Naive B cell (primary cell): Measurements from ENCODE around the gene NFIB. TPM values are rescaled to one million over a fixed set of nuclear protein-coding genes. Genes with fewer than 3 reads are reported as not detected.

ENCODE experiments used
- ATAC-seq, 2 donors: fragments of 150-1000 bp; cut with Tn5 transposase; 2 replicates each; pipeline ENCODE4 v1.10.0; 2021; ENCODE audit warnings: low read depth in 2 of 2, mild to moderate bottlenecking in 2 of 2, moderate library complexity in 2 of 2
- DNase-seq: peaks from one replicate; pipeline ENCODE4 v3.0.0; 2022
- H3K27ac Mint-ChIP-seq, 6 donors: one replicate each; pipeline ENCODE4 v1.8.0; 2020 to 2022; ENCODE audit warnings: mild to moderate bottlenecking in 6 of 6, mixed read lengths in 6 of 6, moderate library complexity in 5 of 6, inconsistent platforms in 2 of 6
- H3K27me3 Mint-ChIP-seq, 3 donors: one replicate each; pipeline ENCODE4 v1.8.0; 2021 to 2022; ENCODE audit warnings: mixed read lengths in 3 of 3, mild to moderate bottlenecking in 1 of 3
- H3K36me3 Mint-ChIP-seq, 2 donors: one replicate each; pipeline ENCODE4 v1.8.0; 2020 to 2022; ENCODE audit warnings: mixed read lengths in 2 of 2, inconsistent platforms in 1 of 2, mild to moderate bottlenecking in 1 of 2
- H3K4me1 Mint-ChIP-seq, 3 donors: one replicate each; pipeline ENCODE4 v1.8.0; 2020 to 2022; ENCODE audit warnings: mixed read lengths in 3 of 3, inconsistent platforms in 1 of 3, mild to moderate bottlenecking in 1 of 3, moderate library complexity in 1 of 3
- H3K4me3 Mint-ChIP-seq, 8 donors: one replicate each; pipeline ENCODE4 v1.8.0; 2020 to 2022; ENCODE audit warnings: mild to moderate bottlenecking in 8 of 8, mixed read lengths in 8 of 8, moderate library complexity in 8 of 8, inconsistent platforms in 2 of 8
- H3K9me3 Mint-ChIP-seq, 7 donors: one replicate each; pipeline ENCODE4 v1.8.0; 2020 to 2022; ENCODE audit warnings: mixed read lengths in 7 of 7, mild to moderate bottlenecking in 5 of 7, inconsistent platforms in 2 of 7, moderate library complexity in 1 of 7
- polyA plus RNA-seq, 6 donors: library from polyadenylated mRNA; unstranded; fragments of 300-500 nt; fragmentation: Illumina TruSeq; gene quantifications; one replicate each; pipeline ENCODE4 v1.2.3, GENCODE V29; 2021; ENCODE audit warnings: low read depth in 6 of 6

The NFIB gene
- polyA plus RNA-seq, 6 donors from 2014 or later, result 0.31 to 0.69 (median 0.41) TPM; not detected in 3

DNA sequence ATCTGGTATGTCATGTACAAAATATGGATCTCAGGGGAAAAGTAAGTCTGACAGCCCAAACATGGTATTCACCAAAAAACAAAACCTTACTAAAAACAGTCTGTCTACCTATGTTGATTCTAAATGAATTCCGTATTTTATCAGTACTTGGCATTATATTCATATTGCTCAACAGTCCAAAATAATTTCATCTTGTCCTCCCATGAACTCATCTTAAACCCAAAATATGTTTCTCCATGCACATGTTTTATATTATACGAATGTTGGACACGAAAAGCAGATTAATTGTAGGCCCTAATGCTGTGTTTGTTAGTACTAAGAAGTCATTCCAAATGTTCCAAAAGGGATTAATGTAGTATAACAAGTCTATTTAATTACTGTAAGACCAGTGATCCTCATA, 20.1 kb downstream of the NFIB start:
- Mint-ChIP-seq H3K4me3 (no peak overlapping the region), H3K4me1 (no peaks in the 10 kb centered on the region), H3K36me3 (no peaks in the 10 kb centered on the region), H3K27ac (no peak overlapping the region), H3K9me3 (peaks cover 0 to 6% (median 0%) of the 10 kb centered on the region in 7 donors), H3K27me3 (peaks cover 0 to 11% (median 8%) of the 10 kb centered on the region in 3 donors)
- DNase-seq, result no peak
- no peak for ATAC-seq

GRCh38 chr9:14292181-14292739, 21.7 kb downstream of the NFIB start:
- DNase-seq (no peak), ATAC-seq (no peak)
- no peaks in the 10 kb centered on the region for H3K4me1 Mint-ChIP-seq
- no peak overlapping the region for H3K4me3 Mint-ChIP-seq
- peaks cover 0 to 6% (median 0%) of the 10 kb centered on the region in 7 donors for H3K9me3 Mint-ChIP-seq
- no peak overlapping the region for H3K27ac Mint-ChIP-seq
- no peaks in the 10 kb centered on the region for H3K36me3 Mint-ChIP-seq
- peaks cover 0 to 11% (median 5%) of the 10 kb centered on the region in 3 donors for H3K27me3 Mint-ChIP-seq

DNA sequence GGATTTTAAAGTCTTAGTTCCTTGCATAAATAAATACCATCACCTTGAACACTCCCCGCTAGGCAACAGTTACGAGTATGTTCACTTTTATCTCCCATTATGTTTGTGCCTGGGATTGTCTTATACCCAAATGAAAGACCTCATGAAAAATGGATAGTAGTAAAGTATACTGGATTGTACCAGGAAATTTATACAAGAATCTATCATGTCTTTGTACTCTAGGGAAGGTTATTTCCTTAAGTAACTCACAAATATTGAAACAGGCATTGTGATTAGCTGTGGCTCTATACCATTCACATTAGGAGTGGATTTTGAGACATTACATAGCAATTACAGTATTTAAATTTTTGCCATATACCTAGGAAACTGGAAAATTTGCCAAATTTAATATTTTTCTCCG, 24.0 kb downstream of the NFIB start:
- Mint-ChIP-seq H3K36me3 (no peaks in the 10 kb centered on the region), H3K4me3 (no peak overlapping the region), H3K27me3 (peaks cover 0 to 5% (median 4%) of the 10 kb centered on the region in 3 donors), H3K9me3 (peaks cover 0 to 5% (median 0%) of the 10 kb centered on the region in 7 donors), H3K27ac (no peak overlapping the region), H3K4me1 (no peaks in the 10 kb centered on the region)
- ATAC-seq, result no peak
- DNase-seq, result no peak

DNA sequence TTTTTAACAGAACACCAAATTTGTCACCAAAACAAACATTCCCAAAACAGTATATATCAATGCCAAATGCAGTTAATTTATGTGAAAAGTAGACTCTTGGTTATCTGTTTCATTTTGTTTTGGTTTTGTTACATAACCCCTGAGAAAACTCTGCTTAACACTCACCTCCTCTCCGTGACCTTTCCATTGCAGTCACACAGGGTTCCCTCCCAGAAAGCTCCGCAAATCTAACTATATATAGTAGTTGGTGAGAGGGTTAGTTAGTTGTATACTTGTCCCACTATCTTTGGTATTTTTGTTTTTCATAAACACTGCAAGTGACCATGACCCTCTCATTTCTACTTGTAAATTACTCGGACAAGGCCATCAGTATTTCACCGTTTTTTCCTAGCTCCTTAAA, 25.5 kb downstream of the NFIB start:
- Mint-ChIP-seq H3K27ac (peak overlapping the region in 1 of 6 donors; percentile 85), H3K27me3 (peaks cover 0 to 5% (median 4%) of the 10 kb centered on the region in 3 donors), H3K9me3 (peaks cover 0 to 5% (median 0%) of the 10 kb centered on the region in 7 donors), H3K36me3 (no peaks in the 10 kb centered on the region), H3K4me3 (no peak overlapping the region), H3K4me1 (no peaks in the 10 kb centered on the region)
- no peak for ATAC-seq
- no peak for DNase-seq

DNA sequence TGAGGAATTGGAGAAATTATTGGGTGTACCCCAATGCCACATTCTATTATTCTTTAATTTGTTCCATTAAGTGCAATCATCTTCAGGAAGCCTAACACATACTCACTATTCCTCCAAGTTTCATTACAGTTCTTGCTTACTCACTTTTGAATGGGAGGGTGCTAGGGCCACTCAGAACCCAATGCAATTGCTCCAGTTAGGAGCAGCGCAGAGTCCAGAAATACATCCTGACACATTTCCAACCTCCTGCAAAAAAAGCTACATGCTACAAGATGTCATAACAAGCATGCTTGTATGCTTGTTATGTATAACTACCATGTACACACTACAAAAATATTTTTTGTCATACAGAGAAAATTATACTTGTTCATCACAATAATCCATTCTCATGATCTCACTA, 27.8 kb downstream of the NFIB start:
- Mint-ChIP-seq H3K4me1 (no peaks in the 10 kb centered on the region), H3K4me3 (no peak overlapping the region), H3K27me3 (peaks cover 0 to 7% (median 5%) of the 10 kb centered on the region in 3 donors), H3K9me3 (peaks cover 0 to 5% (median 0%) of the 10 kb centered on the region in 7 donors), H3K36me3 (no peaks in the 10 kb centered on the region), H3K27ac (no peak overlapping the region)
- no peak for ATAC-seq
- DNase-seq, result no peak

DNA sequence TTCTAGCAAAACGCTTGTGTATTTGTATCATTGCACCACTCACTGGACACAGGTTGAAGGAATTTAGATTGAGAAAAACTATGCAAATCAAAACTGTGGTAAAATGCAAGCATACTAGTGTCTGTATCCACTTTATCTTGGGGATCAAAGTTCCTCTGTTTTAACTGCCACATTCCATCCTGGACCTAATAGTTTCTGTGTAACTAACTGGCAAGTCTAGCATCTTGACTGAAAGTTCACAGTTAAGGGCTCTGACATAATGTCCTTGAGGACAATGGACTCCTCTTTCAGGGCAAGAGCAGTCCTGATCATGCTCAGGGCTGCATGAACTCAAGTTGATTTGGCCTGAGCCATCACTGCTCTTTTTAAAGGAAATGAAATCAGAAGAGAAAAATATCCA, 30.7 kb downstream of the NFIB start:
- H3K9me3 Mint-ChIP-seq, result peaks cover 0 to 5% (median 0%) of the 10 kb centered on the region in 7 donors
- H3K4me1 Mint-ChIP-seq, result no peaks in the 10 kb centered on the region

DNA sequence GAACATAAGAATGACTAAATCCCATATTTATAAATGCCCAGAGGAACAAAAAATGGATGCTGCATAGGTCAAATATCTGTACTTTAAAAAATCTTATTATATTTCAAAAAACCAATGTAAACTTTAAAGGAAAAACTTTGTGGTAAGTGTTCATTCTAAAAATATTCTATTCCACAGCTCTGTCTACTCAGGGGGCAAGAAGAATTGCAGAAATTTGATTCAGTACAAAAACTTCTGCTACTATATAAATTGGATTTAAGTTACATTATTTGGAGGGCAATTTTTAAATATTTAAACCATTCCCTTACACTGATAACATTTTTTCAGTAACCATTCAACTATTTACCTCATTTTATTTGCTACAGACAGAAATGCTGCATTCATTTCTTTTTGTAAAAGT, 32.1 kb downstream of the NFIB start:
- H3K27ac Mint-ChIP-seq, result no peak overlapping the region
- peaks cover 7 to 16% (median 8%) of the 10 kb centered on the region in 3 donors for H3K27me3 Mint-ChIP-seq
- no peaks in the 10 kb centered on the region for H3K36me3 Mint-ChIP-seq
- H3K4me1 Mint-ChIP-seq, result no peaks in the 10 kb centered on the region
- peaks cover 0 to 4% (median 0%) of the 10 kb centered on the region in 7 donors for H3K9me3 Mint-ChIP-seq
- DNase-seq (no peak), ATAC-seq (no peak)
- H3K4me3 Mint-ChIP-seq, result no peak overlapping the region

More for the DNA sequence above, 30.7 kb downstream of the NFIB start:
- H3K27me3 Mint-ChIP-seq, result peaks cover 7 to 12% (median 8%) of the 10 kb centered on the region in 3 donors
- ATAC-seq (no peak), DNase-seq (no peak)
- H3K4me3 Mint-ChIP-seq, result no peak overlapping the region
- no peaks in the 10 kb centered on the region for H3K36me3 Mint-ChIP-seq
- no peak overlapping the region for H3K27ac Mint-ChIP-seq

- Mint-ChIP-seq H3K9me3 (no peaks in the 10 kb centered on the region), H3K4me1 (no peaks in the 10 kb centered on the region), H3K36me3 (no peaks in the 10 kb centered on the region), H3K4me3 (no peak overlapping the region), H3K27me3 (peaks cover 3 to 16% (median 7%) of the 10 kb centered on the region in 3 donors), H3K27ac (no peak overlapping the region)
- DNase-seq (no peak), ATAC-seq (no peak)
Observed at GRCh38 chr9:14281136-14281795, 32.7 kb downstream of the NFIB start.

- peaks cover 7 to 25% (median 12%) of the 10 kb centered on the region in 3 donors for H3K27me3 Mint-ChIP-seq
- no peak overlapping the region for H3K4me3 Mint-ChIP-seq
- no peaks in the 10 kb centered on the region for H3K4me1 Mint-ChIP-seq
- ATAC-seq, result no peak
- H3K36me3 Mint-ChIP-seq, result no peaks in the 10 kb centered on the region
- DNase-seq, result no peak
- H3K9me3 Mint-ChIP-seq, result no peaks in the 10 kb centered on the region
- H3K27ac Mint-ChIP-seq, result no peak overlapping the region
Observed at GRCh38 chr9:14279671-14280070, 34.3 kb downstream of the NFIB start.

DNA sequence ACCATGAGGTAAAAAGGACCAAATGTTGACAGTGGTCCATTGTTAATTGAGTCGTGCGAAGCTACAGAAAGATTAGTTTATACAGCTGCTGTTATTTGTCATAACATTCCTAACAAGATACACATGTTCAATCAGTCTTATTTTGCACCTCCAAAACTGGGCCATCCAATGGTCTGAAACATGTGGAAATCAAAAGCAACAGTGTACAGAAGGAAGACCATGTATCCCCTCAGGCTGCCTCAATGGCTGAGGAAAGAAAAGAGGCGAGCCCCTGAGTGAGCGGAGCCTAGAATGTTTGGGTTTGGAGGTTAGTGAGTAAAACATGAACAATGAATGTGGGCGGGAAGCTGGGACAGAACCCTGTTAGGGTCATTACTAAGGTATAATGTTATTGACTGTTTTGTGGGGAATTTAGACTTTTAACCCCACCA, 35.6 kb downstream of the NFIB start:
- H3K36me3 Mint-ChIP-seq, result no peaks in the 10 kb centered on the region
- ATAC-seq (no peak), DNase-seq (no peak)
- no peaks in the 10 kb centered on the region for H3K9me3 Mint-ChIP-seq
- H3K27me3 Mint-ChIP-seq, result peaks cover 8 to 34% (median 16%) of the 10 kb centered on the region in 3 donors
- no peak overlapping the region for H3K27ac Mint-ChIP-seq
- no peak overlapping the region for H3K4me3 Mint-ChIP-seq
- H3K4me1 Mint-ChIP-seq, result no peaks in the 10 kb centered on the region

- H3K4me3 Mint-ChIP-seq, result no peak overlapping the region
- ATAC-seq (no peak), DNase-seq (no peak)
- H3K27me3 Mint-ChIP-seq, result peaks cover 6 to 34% (median 22%) of the 10 kb centered on the region in 3 donors
- no peaks in the 10 kb centered on the region for H3K9me3 Mint-ChIP-seq
- H3K27ac Mint-ChIP-seq, result no peak overlapping the region
- H3K4me1 Mint-ChIP-seq, result no peaks in the 10 kb centered on the region
- H3K36me3 Mint-ChIP-seq, result no peaks in the 10 kb centered on the region
Observed at GRCh38 chr9:14277761-14278160, 36.2 kb downstream of the NFIB start.

DNA sequence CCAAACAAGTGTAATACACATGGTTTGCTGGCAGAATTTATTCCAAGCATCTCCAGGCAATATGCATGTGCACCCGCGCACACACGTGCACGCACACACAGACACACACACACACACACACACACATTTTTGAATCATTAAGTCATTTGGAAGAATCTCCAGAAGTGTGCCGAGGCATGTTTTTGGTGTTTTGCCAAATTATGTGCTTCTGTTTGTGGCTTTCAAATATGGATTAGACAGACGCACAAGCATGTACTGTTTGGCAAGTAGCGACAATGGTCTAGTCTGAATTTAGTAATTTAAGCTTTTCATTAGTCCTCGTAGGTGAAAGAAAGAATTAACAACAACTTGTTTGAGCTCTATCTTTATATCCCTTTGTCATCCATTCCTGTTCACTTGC, 36.7 kb downstream of the NFIB start:
- Mint-ChIP-seq H3K27ac (no peak overlapping the region), H3K9me3 (no peaks in the 10 kb centered on the region), H3K36me3 (no peaks in the 10 kb centered on the region), H3K4me1 (no peaks in the 10 kb centered on the region), H3K27me3 (peaks cover 6 to 34% (median 23%) of the 10 kb centered on the region in 3 donors), H3K4me3 (no peak overlapping the region)
- no peak for DNase-seq
- no peak for ATAC-seq

- no peak for ATAC-seq
- peaks cover 16 to 40% (median 28%) of the 10 kb centered on the region in 3 donors for H3K27me3 Mint-ChIP-seq
- H3K36me3 Mint-ChIP-seq, result no peaks in the 10 kb centered on the region
- H3K9me3 Mint-ChIP-seq, result peaks cover 0 to 1% (median 0%) of the 10 kb centered on the region in 7 donors
- no peak for DNase-seq
- no peak overlapping the region for H3K27ac Mint-ChIP-seq
- no peaks in the 10 kb centered on the region for H3K4me1 Mint-ChIP-seq
- no peak overlapping the region for H3K4me3 Mint-ChIP-seq
Observed at GRCh38 chr9:14275331-14275730, 38.6 kb downstream of the NFIB start.

GRCh38 chr9:14273696-14274121, 40.2 kb downstream of the NFIB start:
- Mint-ChIP-seq H3K27ac (peak overlapping the region in 1 of 6 donors; percentile 21), H3K9me3 (peaks cover 0 to 1% (median 0%) of the 10 kb centered on the region in 7 donors), H3K27me3 (peaks cover 16 to 32% (median 24%) of the 10 kb centered on the region in 3 donors), H3K36me3 (no peaks in the 10 kb centered on the region), H3K4me3 (no peak overlapping the region), H3K4me1 (no peaks in the 10 kb centered on the region)
- ATAC-seq, result no peak
- DNase-seq, result no peak
